Cardiac septum (tissue), 1 donor: ENCODE data around the gene HOXA5. TPM values are rescaled to one million over a fixed set of nuclear protein-coding genes. Genes with fewer than 3 reads are reported as not detected.

Experiments used
- DNase-seq: peaks from one replicate; pipeline ENCODE4 v3.0.0-alpha.2; 2020; ENCODE audit warnings: low spot score
- intact Hi-C: fragments of 100-400 bp; cut with DNase I; formaldehyde crosslinking; loops from one replicate; pipeline ENCODE4 v1.14.0; 2022
- total RNA-seq: library from RNA; stranded (reverse); fragmentation: NEBNext Ultra II Directional; extraction: Animal tissue kit (Norgen Biotek cat#: 25700); gene quantifications from one replicate; pipeline ENCODE4 v1.2.1, GENCODE V29; 2021
- donor health status: DM: no; HTN: no; CAD: no.

Gene HOXA5
- total RNA-seq, 1 donor from 2014 or later, result 0.30 TPM

DNA sequence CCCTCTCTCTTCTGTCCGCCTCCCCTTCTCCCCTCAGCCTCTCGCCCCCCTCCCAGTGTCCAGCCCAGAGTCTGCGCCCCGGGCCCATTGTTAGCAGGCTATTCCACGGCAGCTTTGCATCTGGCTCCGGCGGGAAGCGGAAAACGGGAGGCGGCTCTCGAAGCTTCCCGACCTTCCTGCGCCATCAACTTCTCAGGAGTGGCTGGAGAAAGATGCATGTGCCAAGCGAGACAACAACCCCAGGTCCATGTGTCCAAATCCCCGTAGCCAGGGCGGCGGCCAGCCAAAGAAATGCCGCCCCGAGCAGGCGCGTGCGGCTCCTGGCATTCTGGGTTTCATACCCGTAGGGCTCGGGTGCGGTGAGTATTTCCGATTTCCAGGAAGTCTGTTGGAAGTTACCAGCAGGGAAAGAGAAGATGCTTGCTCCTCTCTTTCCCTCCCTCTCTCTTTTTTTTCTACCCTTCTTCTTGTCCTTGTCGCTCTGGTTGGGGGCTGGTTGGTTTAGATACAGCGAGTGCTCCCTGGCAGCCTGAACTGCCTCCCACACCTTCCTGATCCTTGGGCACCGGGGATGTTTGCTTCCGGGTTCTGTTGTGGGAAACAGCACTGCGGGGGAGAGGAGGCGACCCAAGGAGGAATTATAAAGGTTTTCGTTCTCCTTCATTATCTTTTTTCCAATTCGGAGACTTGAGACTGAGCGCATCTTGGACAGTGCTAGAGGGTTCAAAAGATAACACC, 39.8 kb downstream of the HOXA5 start:
- no peak for DNase-seq
- intact Hi-C loops, result loop anchor here (10.0 kb wide), 1 partner anchor 899 kb away; the partner anchor contains the start of genes CBX3 and HNRNPA2B1

GRCh38 chr7:27102581-27103442, 40.7 kb downstream of the HOXA5 start, which contains the start of gene HOXA2:
HOXA2 (minus strand) TSS chr7:27102683; CDS start chr7:27102500, 183 bp downstream.
- DNase-seq, result no peak

DNA sequence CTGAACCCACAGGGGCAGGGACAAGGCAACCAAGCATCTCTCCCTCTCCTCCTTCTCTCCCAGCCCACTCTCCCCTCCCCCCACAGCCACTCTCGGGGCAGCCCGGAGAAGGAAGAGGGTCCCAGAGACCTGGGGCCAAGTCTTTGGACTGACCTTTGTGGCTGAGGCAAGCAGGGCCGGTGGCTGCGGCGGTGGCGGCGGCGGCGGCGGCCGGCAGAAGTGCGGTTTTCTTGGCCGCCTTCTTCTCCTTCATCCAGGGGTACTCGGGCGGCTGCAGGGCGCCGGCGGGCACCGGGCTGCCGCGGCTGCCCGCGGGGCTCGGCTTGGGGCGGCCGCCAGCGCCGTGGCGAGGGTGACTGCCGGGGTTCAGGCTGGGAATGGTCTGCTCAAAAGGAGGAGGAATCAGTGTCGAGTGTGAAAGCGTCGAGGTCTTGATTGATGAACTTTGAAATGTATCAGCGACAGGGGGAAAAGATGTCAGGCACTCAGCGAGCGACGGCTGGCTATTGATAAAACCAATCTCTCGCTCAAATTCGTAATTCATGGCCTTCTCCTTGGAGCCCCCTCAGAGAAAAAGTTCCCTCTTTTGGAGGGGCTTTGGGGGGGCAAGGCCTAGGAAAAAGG, 41.4 kb downstream of the HOXA5 start:
- intact Hi-C loops, result loop anchor here (10.0 kb wide), 1 partner anchor 897 kb away; the partner anchor contains the start of genes CBX3 and HNRNPA2B1
- no peak for DNase-seq

More at GRCh38 chr7:27102581-27103442, 40.7 kb downstream of the HOXA5 start, which contains the start of gene HOXA2:
- intact Hi-C loops, result loop anchor here (10.0 kb wide), 1 partner anchor 898 kb away; the partner anchor contains the start of genes CBX3 and HNRNPA2B1

GRCh38 chr7:27101171-27101956, 42.1 kb downstream of the HOXA5 start:
- intact Hi-C loops, result loop anchor here (10.0 kb wide), 1 partner anchor 897 kb away; the partner anchor contains the start of genes CBX3 and HNRNPA2B1
- no peak for DNase-seq

GRCh38 chr7:27100694-27101170, 42.7 kb downstream of the HOXA5 start:
- no peak for DNase-seq
- intact Hi-C loops, result loop anchor here (10.0 kb wide), 1 partner anchor 896 kb away; the partner anchor contains the start of genes CBX3 and HNRNPA2B1

DNA sequence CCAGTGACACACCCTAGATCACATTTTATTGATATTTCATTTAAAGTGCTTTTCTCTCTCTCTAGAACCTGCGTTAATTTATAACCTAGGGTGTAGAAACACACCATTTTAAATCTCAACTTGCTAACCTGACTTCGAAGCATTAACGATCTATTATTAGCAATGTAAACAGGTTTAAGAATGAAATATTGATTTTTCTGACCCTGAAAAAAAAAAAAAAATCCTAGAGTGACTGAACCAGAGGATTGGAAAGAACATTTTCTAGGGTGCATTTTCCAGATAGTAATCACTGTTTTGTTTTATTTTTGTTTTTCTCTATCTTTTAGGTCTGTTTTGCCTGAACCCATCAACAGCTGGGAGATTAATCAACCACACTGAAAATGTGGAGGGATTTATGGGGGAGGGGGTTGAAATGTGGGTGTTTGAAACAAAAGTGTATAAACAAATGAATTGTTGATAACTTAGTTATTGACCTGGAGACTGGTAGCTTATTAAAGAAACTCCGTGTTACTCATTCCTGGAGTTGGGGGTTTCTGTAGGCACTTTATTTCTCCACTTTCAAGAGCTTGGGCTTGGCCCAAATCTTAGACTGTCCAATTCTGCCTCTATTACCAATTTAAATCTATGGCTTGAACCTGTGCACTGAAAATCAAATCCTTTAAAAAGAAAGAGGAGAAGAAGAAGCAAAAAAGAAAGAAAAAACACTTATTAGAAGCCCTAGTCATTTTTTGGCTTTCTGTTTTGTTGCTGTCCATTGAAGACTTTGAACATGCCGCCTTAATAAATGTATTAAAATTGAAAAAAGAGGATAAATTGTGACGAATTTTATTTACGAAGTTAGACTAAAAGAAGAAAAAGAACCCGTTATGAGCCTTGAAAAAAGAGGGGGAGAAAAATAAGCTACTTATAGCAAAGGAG, 43.8 kb downstream of the HOXA5 start:
- DNase-seq, result no peak
- intact Hi-C loops, result loop anchor here (10.0 kb wide), 1 partner anchor 895 kb away; the partner anchor contains the start of genes CBX3 and HNRNPA2B1

DNA sequence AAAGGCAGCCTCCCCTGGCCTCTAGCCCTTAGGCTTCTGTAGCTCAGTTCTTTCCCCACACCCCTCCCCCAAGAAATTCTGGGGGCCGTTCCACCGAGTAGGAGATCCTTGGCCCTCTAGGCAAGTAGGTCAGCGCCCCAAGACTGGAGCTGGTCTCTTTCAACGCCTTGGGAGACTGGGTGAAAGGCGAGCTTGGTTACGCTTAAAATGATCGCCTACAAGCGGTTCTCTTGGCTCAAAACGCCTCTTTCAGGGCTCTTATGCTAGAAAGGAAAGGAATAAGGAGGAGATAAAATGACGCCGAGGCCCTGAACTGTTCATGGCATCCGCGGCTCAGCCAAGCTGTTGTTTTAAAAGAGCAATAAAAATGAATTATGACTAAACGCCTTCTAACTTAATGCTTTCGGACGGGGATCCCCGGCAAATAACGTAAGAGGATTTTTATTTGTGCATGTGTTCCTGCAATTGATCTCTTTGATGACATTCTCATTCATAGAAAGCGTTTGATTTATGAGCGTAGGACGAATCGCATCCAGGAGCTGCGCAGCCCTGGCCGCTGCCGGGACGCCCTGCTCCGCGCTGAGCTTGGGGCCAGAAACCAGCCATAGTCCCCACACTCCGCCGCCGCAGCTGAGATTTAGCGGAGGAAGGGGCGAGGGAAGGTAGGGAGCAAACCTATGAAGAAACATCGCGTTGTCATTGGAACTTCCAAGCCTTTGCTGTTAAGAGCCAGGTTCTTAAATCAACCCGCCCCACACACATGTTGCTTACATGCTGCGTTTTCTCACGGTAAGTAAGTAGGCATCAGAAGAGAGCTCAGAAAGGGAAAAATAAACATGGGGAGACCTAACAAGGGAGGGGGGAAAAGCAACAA, 44.7 kb downstream of the HOXA5 start:
- intact Hi-C loops, result no loop called here
- DNase-seq, result no peak

GRCh38 chr7:27097686-27098577, 45.5 kb downstream of the HOXA5 start:
- intact Hi-C loops, result no loop called here
- no peak for DNase-seq

DNA sequence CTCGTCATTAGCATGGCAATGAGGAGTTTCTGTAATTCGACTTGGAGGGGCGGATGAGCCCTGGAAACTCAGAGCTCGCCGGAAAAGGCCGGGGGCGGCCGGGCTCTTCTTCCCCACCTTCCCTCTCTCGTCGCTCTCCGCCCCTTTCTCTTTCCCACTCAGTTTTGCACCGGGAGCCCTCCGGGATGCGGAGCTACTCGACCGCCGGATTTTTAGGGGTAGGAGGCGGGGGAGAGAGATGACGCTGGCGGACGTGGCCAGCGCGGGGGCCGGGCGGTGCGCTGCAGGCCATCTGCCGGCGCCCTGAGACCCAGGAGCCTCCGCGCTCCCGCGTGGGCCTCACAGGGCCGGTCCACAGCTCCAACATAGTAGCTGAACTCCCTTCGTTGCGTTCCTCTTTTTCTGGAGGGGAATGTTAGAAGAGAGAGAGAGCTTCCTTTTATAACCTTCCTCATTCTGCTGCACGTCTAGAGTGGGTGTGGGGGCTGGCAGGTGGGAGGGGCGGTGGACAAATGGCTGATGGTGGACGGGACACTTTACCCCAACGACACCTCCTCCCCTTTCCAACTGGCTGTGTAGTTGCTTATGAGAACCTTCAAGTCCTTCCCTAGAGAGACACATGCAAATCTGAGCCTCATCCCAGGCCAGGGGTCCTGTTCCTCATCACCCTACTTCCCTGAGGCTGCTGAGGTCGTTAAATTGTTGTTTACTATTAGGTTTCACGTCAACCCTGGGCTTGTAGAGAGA, 46.5 kb downstream of the HOXA5 start:
- intact Hi-C loops, result no loop called here
- DNase-seq, result no peak

DNA sequence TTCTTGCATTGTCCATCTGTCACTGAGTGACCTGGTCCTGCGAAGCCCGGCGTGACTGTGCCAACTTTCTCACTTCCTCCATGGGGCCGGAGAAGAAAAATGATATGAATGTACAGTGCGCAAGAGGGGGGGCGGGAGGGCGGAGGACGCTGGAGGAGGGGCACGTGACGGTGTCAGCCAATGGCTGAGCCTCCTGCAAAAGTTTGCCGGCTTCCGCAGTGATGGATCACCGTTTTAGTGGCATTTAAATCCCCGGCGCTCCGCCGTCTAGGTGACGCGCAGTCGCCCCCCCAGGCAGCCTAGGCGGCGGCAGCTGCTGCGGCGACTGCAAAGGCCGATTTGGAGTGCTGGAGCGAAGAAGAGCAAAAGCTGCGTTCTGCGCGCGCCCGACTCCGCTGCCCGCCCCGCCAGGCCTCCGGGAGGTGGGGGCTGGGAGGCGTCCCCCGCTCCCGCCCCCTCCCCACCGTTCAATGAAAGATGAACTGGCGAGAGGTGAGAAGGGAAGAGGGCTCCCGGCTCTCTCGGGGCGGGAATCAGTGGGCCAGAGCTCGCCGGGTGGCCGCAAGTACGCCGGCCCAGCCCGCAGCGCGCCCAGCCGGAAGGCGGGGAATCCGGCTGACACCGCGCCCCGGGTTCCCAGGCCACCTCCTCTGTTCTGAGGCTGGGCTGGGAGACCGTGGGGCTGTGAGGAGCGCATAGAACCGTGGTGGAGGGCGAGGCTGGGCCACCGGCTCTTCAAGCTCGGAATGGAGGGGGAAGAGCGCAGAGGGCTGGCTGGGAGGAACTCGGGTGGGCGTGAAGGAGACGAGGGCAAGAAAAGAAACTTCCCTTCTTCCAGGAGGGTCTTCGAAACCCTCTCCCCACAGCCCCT, 47.3 kb downstream of the HOXA5 start, which contains the start of gene HOXA1:
Gene HOXA1 (minus strand): TSS at position 104 of the 871 bp plus-strand sequence. CDS start 88 bp downstream, at position 16.
- peak; percentile 89 for DNase-seq
- intact Hi-C loops, result no loop called here

DNA sequence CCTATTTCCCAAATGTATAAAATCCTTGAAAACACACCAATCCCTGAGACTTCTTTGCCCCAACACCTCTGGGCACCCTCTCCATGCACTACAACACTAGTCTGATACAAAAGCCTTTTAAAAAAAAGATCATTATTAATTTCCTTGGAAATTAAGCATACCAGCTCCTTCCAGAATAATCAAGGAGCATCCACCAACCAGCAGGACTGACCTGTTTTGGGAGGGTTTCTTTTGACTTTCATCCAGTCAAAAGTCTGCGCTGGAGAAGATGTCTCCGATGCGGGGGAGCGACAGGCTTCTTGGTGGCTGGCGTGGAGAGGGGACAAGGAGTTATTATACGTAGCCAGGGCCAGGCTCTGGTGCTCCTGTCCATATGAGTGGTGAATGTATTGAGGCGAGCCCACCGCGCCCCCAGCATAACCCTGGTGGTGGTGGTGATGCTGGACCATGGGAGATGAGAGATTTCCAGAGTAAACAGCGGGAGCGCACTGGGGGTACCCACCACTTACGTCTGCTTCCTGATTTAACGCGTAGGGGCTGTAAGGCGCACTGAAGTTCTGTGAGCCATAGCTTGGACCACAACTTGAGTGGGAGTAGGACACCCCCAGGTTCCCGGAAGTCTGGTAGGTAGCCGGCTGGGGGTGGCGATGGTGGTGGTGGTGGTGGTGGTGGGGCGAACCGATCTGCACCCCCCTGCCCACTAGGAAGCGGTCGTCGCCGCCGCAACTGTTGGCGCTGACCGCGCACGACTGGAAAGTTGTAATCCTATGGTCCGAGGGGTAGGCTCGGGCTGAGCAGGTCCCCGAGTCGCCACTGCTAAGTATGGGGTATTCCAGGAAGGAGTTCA, 48.2 kb downstream of the HOXA5 start:
- intact Hi-C loops, result no loop called here
- DNase-seq, result no peak

DNA sequence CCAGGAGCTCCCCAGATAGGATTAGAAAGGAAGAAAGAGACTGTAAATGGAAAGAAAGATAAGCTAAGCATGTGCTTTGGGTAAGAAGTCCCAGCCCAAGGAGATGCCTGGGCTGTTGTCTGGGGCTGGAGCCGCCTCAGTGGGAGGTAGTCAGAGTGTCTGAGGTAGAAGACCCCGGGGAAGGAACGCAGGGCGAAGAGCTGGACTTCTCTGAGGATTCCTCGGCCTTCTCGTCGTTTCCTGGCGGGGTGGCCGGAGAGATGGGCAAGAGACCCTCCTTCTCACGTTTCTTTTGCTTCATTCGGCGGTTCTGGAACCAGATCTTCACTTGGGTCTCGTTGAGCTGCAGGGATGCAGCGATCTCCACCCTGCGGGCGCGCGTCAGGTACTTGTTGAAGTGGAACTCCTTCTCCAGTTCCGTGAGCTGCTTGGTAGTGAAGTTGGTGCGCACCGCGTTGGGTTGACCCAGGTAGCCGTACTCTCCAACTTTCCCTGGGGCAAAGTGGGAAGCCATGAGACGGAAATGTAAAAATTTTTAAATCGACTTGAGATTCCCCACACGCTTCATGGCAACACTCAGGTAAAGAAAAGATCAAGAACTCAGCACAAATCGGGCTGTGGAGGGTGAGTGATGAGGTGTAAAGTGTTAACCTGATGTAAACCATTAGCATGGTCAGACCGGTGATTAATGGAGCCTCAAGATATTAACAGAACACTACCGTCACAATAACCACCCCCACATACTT, 49.0 kb downstream of the HOXA5 start:
- DNase-seq, result no peak
- intact Hi-C loops, result no loop called here
